CD4-positive, alpha-beta memory T cell (primary cell): ENCODE data around the gene FAXDC2. TPM values are rescaled to one million over a fixed set of nuclear protein-coding genes. Genes with fewer than 3 reads are reported as not detected.

ENCODE experiments used
- CTCF ChIA-PET: fragments of 350-600 bp; sonication (Branson Sonifier 250); formaldehyde crosslinking; loops from one replicate; lab custom pipeline; 2021; ENCODE audit warnings: inconsistent platforms; ENCODE audit not compliant: partially characterized antibody; lab: Charles Lee
- POLR2A ChIA-PET: fragments of 350-600 bp; sonication (Branson Sonifier 250); formaldehyde crosslinking; loops from one replicate; lab custom pipeline; 2021; ENCODE audit not compliant: partially characterized antibody; lab: Charles Lee
- DNase-seq, 5 donors: peaks; one replicate each; pipeline versions ENCODE4 v3.0.0 to v3.0.0-alpha.2; 2020 to 2022; ENCODE audit warnings: mixed read lengths in 1 of 5
- H3K27ac ChIP-seq: one replicate; pipeline ENCODE4 v1.7.0; 2013; ENCODE audit warnings: low read depth, low read length
- H3K27me3 ChIP-seq: 2 replicates; pipeline ENCODE4 v1.7.0; 2013; ENCODE audit warnings: mild to moderate bottlenecking, low read length, moderate library complexity; ENCODE audit not compliant: insufficient read depth
- H3K36me3 ChIP-seq: 2 replicates; pipeline ENCODE4 v1.7.0; 2013; ENCODE audit warnings: mild to moderate bottlenecking, low read length, moderate library complexity; ENCODE audit not compliant: insufficient read depth
- H3K4me1 ChIP-seq: 2 replicates; pipeline ENCODE4 v1.7.0; 2013; ENCODE audit warnings: mild to moderate bottlenecking, low read length, moderate library complexity; ENCODE audit not compliant: insufficient read depth
- H3K4me3 ChIP-seq, 2 donors: one replicate each; pipeline ENCODE4 v1.7.0; 2013; ENCODE audit warnings: low read length in 2 of 2, mild to moderate bottlenecking in 1 of 2
- H3K9me3 ChIP-seq, 2 donors: one replicate each; pipeline ENCODE4 v1.7.0; 2013; ENCODE audit warnings: low read length in 2 of 2, control low read depth in 1 of 2; ENCODE audit not compliant: control insufficient read depth in 1 of 2
- H3K27ac Mint-ChIP-seq, 7 donors: one replicate each; pipeline ENCODE4 v1.8.0; 2020 to 2021; ENCODE audit warnings: mixed read lengths in 7 of 7, mild to moderate bottlenecking in 6 of 7, inconsistent platforms in 3 of 7, moderate library complexity in 3 of 7
- H3K27me3 Mint-ChIP-seq, 2 donors: one replicate each; pipeline ENCODE4 v1.8.0; 2020 to 2021; ENCODE audit warnings: mixed read lengths in 2 of 2
- H3K36me3 Mint-ChIP-seq, 2 donors: one replicate each; pipeline ENCODE4 v1.8.0; 2020 to 2021; ENCODE audit warnings: mixed read lengths in 2 of 2, inconsistent platforms in 1 of 2, mild to moderate bottlenecking in 1 of 2
- H3K4me1 Mint-ChIP-seq, 4 donors: one replicate each; pipeline ENCODE4 v1.8.0; 2020 to 2021; ENCODE audit warnings: mixed read lengths in 4 of 4, mild to moderate bottlenecking in 1 of 4
- H3K4me3 Mint-ChIP-seq, 8 donors: one replicate each; pipeline ENCODE4 v1.8.0; 2020 to 2021; ENCODE audit warnings: mixed read lengths in 8 of 8, mild to moderate bottlenecking in 7 of 8, moderate library complexity in 6 of 8, inconsistent platforms in 3 of 8
- H3K9me3 Mint-ChIP-seq, 8 donors: one replicate each; pipeline ENCODE4 v1.8.0; 2020 to 2021; ENCODE audit warnings: mixed read lengths in 8 of 8, mild to moderate bottlenecking in 5 of 8, inconsistent platforms in 3 of 8, moderate library complexity in 1 of 8
- intact Hi-C: fragments of 100-400 bp; cut with micrococcal nuclease; formaldehyde crosslinking; loops from one replicate; pipeline ENCODE4 v1.15.1; 2023
- polyA plus RNA-seq, 2 donors: library from polyadenylated mRNA; unstranded; fragments of 300-500 nt; fragmentation: Illumina TruSeq; gene quantifications; one replicate each; pipeline ENCODE4 v1.2.3, GENCODE V29; 2021
- total RNA-seq, 2 experiments: library from RNA; stranded (reverse); gene quantifications; one replicate each; pipeline ENCODE4 v1.2.3, GENCODE V29; 2021

Gene FAXDC2
- total and polyA plus RNA-seq, 4 experiments from 2014 or later, result 0.47 to 1.7 TPM; not detected in 2

DNA sequence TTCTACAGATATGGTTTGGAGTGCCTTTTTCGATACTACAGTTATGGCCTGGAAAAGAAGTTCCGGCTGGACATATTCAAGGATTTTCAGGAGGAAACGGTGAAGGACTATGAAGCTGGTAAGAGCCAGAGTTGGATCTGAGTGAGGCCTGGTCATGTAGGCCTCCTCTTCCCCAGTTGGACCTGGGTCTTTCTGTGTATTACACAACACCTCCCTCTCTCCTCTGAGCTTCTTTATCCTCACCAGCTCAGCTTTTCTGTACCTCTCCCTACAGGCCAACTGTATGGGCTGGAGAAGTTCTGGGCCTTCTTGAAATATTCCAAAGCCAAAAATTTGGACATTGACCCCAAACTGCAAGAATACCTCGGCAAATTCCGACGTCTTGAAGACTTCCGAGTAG is 39.2 kb downstream of the FAXDC2 start:
- Mint-ChIP-seq H3K4me3 (no peak overlapping the region), H3K9me3 (no peaks in the 10 kb centered on the region), H3K27ac (peak overlapping the region in 2 of 7 donors; percentile 9 to 29), H3K36me3 (peaks cover 39 to 81% of the 10 kb centered on the region in 2 donors), H3K27me3 (no peaks in the 10 kb centered on the region), H3K4me1 (peaks cover 12 to 34% (median 21%) of the 10 kb centered on the region in 4 donors)
- H3K27ac ChIP-seq, result no peak overlapping the region
- DNase-seq, result no peak
- no peaks in the 10 kb centered on the region for H3K27me3 ChIP-seq
- CTCF ChIA-PET, result interaction anchor here (0.9 to 2.5 kb wide), 3 partner anchors 10 to 164 kb away, joined by 5 to 31 read pairs (median 7); no protein-coding TSS in a partner anchor
- POLR2A ChIA-PET, result interaction anchor here (1.1 kb wide), 1 partner anchor 160 kb away, joined by 3 read pairs; no protein-coding TSS in a partner anchor
- H3K9me3 ChIP-seq, result no peaks in the 10 kb centered on the region
- H3K4me1 ChIP-seq, result peaks cover 15% of the 10 kb centered on the region
- H3K4me3 ChIP-seq, result no peak overlapping the region
- intact Hi-C loops, result loop anchor here (5.0 kb wide), 1 partner anchor 46 kb away; the partner anchor contains the start of gene CNOT8
- peaks cover 54% of the 10 kb centered on the region for H3K36me3 ChIP-seq

DNA sequence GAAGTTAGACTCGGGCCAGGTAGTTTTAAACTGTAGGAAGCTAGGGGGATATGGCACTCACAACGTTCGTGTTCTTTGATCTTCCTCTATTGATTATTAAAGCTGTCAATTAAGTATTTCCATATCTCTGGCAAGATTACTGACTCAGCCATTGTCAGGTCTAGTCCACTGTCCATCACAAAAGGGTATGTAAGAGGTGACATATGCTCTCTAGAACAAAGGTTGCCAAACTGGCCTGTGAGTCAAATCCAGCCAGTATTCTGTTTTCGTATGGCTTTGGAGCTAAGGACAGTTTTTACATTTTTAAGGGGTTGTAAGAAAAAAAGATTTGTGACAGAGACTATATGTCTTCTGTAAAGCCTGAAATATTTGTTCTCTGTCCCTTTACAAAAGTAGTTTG is 44.2 kb downstream of the FAXDC2 start:
- Mint-ChIP-seq H3K27ac (no peak overlapping the region), H3K36me3 (peaks cover 64 to 85% of the 10 kb centered on the region in 2 donors), H3K9me3 (no peaks in the 10 kb centered on the region), H3K27me3 (no peaks in the 10 kb centered on the region), H3K4me3 (no peak overlapping the region), H3K4me1 (no peaks in the 10 kb centered on the region)
- H3K36me3 ChIP-seq, result peaks cover 69% of the 10 kb centered on the region
- CTCF ChIA-PET, result interaction anchor here (4.3 kb wide), 1 partner anchor 156 kb away, joined by 16 read pairs; no protein-coding TSS in a partner anchor
- POLR2A ChIA-PET, result interaction anchor here (0.8 to 1.3 kb wide), 2 partner anchors 23 to 48 kb away, joined by 3 read pairs; no protein-coding TSS in a partner anchor
- no peaks in the 10 kb centered on the region for H3K27me3 ChIP-seq
- intact Hi-C loops, result no loop called here
- no peak for DNase-seq
- H3K4me3 ChIP-seq, result no peak overlapping the region
- H3K4me1 ChIP-seq, result no peaks in the 10 kb centered on the region
- no peaks in the 10 kb centered on the region for H3K9me3 ChIP-seq
- no peak overlapping the region for H3K27ac ChIP-seq

DNA sequence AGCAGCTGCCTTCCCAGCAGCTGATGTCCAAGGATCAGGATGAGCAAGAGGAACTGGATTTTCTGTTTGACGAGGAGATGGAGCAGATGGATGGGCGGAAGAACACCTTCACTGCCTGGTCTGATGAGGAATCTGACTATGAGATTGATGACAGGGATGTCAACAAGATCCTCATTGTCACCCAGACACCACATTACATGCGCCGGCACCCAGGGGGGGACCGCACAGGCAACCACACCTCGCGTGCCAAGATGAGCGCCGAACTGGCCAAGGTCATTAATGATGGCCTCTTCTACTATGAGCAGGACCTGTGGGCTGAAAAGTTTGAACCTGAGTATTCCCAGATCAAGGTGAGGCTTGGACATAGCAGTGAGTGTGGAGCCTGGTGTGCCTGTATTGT is 48.4 kb downstream of the FAXDC2 start:
- Histone ChIP-seq H3K9me3 (no peaks in the 10 kb centered on the region), H3K27me3 (no peaks in the 10 kb centered on the region), H3K27ac (no peak overlapping the region), H3K4me1 (no peaks in the 10 kb centered on the region), H3K4me3 (no peak overlapping the region), H3K36me3 (peaks cover 80% of the 10 kb centered on the region)
- Mint-ChIP-seq H3K4me1 (peaks cover 0 to 2% (median 1%) of the 10 kb centered on the region in 4 donors), H3K36me3 (peaks cover 65 to 86% of the 10 kb centered on the region in 2 donors), H3K4me3 (no peak overlapping the region), H3K27ac (peak overlapping the region in 4 of 7 donors; percentile 3 to 77 (median 65)), H3K9me3 (no peaks in the 10 kb centered on the region), H3K27me3 (no peaks in the 10 kb centered on the region)
- intact Hi-C loops, result no loop called here
- ChIA-PET CTCF (interaction anchor here (1.3 to 1.6 kb wide), 3 partner anchors 9 to 152 kb away, joined by 3 to 5 read pairs (median 3); no protein-coding TSS in a partner anchor), POLR2A (interaction anchor here (1.4 kb wide), 1 partner anchor 56 kb away, joined by 5 read pairs; the partner anchor contains the start of gene CNOT8)
- DNase-seq, result no peak

DNA sequence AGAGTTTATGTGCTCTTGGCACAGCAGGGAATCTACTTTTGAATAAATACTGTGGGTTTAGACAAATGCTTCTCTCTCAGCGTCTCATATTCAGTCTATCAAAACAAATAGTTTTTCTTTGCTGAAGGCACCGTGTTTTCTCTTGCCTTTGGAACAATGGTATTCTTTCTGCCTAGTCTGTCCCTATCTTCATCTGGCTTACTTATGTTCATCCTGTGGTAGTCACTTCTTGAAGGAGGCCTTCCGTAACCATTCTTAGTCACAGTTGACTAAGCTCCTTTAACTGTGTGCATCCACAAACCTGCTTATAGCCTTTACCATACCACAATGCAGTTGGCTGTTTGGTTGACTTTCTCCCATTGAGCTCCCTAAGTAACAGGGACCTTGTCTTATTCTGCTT is 49.3 kb downstream of the FAXDC2 start:
- no peaks in the 10 kb centered on the region for H3K27me3 Mint-ChIP-seq
- CTCF ChIA-PET, result interaction anchor here (0.6 to 1.6 kb wide), 5 partner anchors 8 to 150 kb away, joined by 3 to 5 read pairs (median 3); no protein-coding TSS in a partner anchor

DNA sequence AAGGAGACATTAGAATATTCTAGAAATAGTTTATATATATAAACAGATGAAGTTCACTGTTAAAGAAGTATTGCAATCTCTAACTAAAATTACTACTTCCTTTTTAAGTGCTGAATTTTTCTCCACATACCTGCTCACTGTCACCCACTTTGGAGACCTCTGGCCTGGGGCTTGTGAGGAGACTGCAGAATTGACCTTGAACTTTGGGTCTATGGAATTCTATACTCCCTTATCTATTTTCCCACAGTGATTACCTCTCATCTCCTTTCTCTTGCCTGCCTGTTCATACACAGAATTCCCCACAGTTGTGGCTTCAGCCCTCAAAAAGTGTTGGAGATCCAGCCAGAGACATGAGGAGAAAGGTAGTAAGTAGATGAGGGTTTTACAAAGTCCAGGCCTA is 49.8 kb downstream of the FAXDC2 start:
- POLR2A ChIA-PET, result no interaction called here
- Histone ChIP-seq H3K36me3 (peaks cover 75% of the 10 kb centered on the region), H3K9me3 (no peaks in the 10 kb centered on the region), H3K27ac (no peak overlapping the region), H3K27me3 (no peaks in the 10 kb centered on the region), H3K4me3 (no peak overlapping the region), H3K4me1 (no peaks in the 10 kb centered on the region)
- Mint-ChIP-seq H3K9me3 (no peaks in the 10 kb centered on the region), H3K36me3 (peaks cover 61 to 80% of the 10 kb centered on the region in 2 donors), H3K4me3 (no peak overlapping the region), H3K27me3 (no peaks in the 10 kb centered on the region), H3K4me1 (peaks cover 0 to 5% (median 3%) of the 10 kb centered on the region in 4 donors), H3K27ac (peak overlapping the region in 2 of 7 donors; percentile 83 to 91)
- no peak for DNase-seq
- CTCF ChIA-PET, result interaction anchor here (0.6 to 1.6 kb wide), 3 partner anchors 11 to 149 kb away, joined by 3 to 5 read pairs (median 4); no protein-coding TSS in a partner anchor
- intact Hi-C loops, result no loop called here

More for the DNA sequence above, 49.3 kb downstream of the FAXDC2 start:
- peak overlapping the region in 2 of 7 donors; percentile 26 to 44 for H3K27ac Mint-ChIP-seq
- intact Hi-C loops, result no loop called here
- no peaks in the 10 kb centered on the region for H3K27me3 ChIP-seq
- H3K36me3 Mint-ChIP-seq, result peaks cover 66 to 85% of the 10 kb centered on the region in 2 donors
- no peak overlapping the region for H3K4me3 ChIP-seq
- no peak overlapping the region for H3K4me3 Mint-ChIP-seq
- peaks cover 0 to 5% (median 3%) of the 10 kb centered on the region in 4 donors for H3K4me1 Mint-ChIP-seq
- no peak for DNase-seq
- POLR2A ChIA-PET, result interaction anchor here (1.4 kb wide), 1 partner anchor 57 kb away, joined by 5 read pairs; the partner anchor contains the start of gene CNOT8
- H3K9me3 ChIP-seq, result no peaks in the 10 kb centered on the region
- H3K27ac ChIP-seq, result no peak overlapping the region
- H3K36me3 ChIP-seq, result peaks cover 79% of the 10 kb centered on the region
- H3K9me3 Mint-ChIP-seq, result no peaks in the 10 kb centered on the region
- H3K4me1 ChIP-seq, result no peaks in the 10 kb centered on the region

DNA sequence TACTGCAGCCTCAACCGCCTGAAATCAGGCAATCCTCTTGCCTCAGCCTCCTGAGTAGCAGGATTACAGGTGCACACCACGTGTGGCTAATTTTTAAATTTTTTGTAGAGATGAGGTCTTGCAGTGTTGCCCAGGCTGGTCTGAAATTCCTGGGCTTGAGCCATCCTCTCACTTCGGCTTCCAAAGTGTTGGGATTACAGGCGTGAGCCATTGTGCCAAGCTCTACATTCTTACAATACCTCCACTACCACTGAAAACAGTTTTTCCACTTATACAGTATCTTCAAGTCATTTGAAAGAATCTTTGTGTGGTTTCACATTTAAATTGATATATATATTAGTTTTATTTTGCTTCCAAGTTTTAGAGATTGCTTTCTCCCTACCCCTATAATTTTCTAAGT is 52.6 kb downstream of the FAXDC2 start:
- peak overlapping the region in 1 of 7 donors; percentile 68 for H3K27ac Mint-ChIP-seq
- intact Hi-C loops, result no loop called here
- H3K4me3 Mint-ChIP-seq, result no peak overlapping the region

DNA sequence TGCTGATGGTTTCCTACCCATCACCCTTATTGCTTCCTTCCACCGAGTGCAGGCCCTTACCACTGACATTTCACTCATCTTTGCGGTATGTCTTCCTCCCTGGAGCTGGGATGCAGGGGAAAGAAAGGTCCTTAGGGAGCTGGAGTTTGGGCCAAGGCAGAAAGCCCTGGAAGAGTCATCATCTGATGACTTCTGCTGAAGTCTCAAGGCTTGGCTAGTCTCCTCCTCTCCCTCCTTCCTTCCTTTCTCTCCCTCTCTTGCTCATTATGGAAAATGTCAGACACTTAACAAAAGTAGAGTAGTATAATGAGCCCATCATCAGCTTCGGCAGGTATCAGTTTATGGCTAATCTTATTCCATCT is 55.2 kb downstream of the FAXDC2 start:
- H3K27ac ChIP-seq, result no peak overlapping the region
- no peaks in the 10 kb centered on the region for H3K4me1 ChIP-seq
- no peak overlapping the region for H3K4me3 Mint-ChIP-seq
- H3K9me3 ChIP-seq, result no peaks in the 10 kb centered on the region
- no peak for DNase-seq
- H3K27me3 Mint-ChIP-seq, result no peaks in the 10 kb centered on the region
- H3K36me3 ChIP-seq, result peaks cover 72% of the 10 kb centered on the region
- H3K36me3 Mint-ChIP-seq, result peaks cover 37 to 76% of the 10 kb centered on the region in 2 donors
- ChIA-PET POLR2A (no interaction called here), CTCF (no interaction called here)
- no peaks in the 10 kb centered on the region for H3K9me3 Mint-ChIP-seq
- H3K27ac Mint-ChIP-seq, result peak overlapping the region in 1 of 7 donors; percentile 17
- H3K27me3 ChIP-seq, result no peaks in the 10 kb centered on the region
- H3K4me1 Mint-ChIP-seq, result peaks cover 1 to 9% (median 4%) of the 10 kb centered on the region in 4 donors
- no peak overlapping the region for H3K4me3 ChIP-seq
- intact Hi-C loops, result no loop called here

More for the DNA sequence above, 52.6 kb downstream of the FAXDC2 start:
- Histone ChIP-seq H3K27ac (no peak overlapping the region), H3K27me3 (no peaks in the 10 kb centered on the region), H3K4me1 (no peaks in the 10 kb centered on the region), H3K4me3 (no peak overlapping the region), H3K9me3 (no peaks in the 10 kb centered on the region), H3K36me3 (peaks cover 74% of the 10 kb centered on the region)
- ChIA-PET CTCF (interaction anchor here (0.9 kb wide), 1 partner anchor 16 kb away, joined by 3 read pairs; no protein-coding TSS in a partner anchor), POLR2A (no interaction called here)
- no peak for DNase-seq
- no peaks in the 10 kb centered on the region for H3K27me3 Mint-ChIP-seq
- peaks cover 0 to 5% (median 3%) of the 10 kb centered on the region in 4 donors for H3K4me1 Mint-ChIP-seq
- no peaks in the 10 kb centered on the region for H3K9me3 Mint-ChIP-seq
- peaks cover 52 to 80% of the 10 kb centered on the region in 2 donors for H3K36me3 Mint-ChIP-seq
